Stimulated activated CD4-positive, alpha-beta T cell treated with anti-CD3 and anti-CD28 coated beads, Interleukin-4, amount 100 ng/mL, for 48 hours (primary cell): ENCODE data around the gene UCP2.
A peak's percentile ranks its signal among the peaks of the same experiment; 100 is the strongest.
"Not testable (repeated sequence)": the region's sequence is repeated elsewhere in the genome, so short reads cannot be mapped to it uniquely, and the experiment has no call there.

Experiments
- DNase-seq, 2 donors: peaks; one replicate each; pipeline ENCODE4 v3.0.0-alpha.2; 2020; ENCODE audit warnings: low read depth in 2 of 2

Gene UCP2

DNA sequence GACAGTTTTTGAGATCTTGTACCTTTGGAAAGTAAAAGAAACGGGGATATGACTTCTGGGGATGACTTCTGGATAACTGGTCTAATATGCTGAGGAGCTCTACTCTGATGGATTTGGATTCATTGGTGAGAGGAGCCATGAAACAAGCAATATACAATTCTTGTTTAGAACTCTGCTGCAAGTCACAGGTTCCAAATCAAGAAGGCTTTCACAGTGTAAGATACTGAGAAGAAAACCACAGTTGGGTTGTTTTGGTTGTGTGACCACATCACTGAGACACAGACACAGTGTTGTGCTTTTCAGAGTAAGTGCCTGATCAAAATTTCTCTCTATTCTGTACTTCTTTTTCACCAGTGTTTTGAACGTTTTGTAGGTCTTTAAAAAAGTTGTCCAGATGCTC, 13.1 kb upstream of the UCP2 start:
- no peak for DNase-seq

DNA sequence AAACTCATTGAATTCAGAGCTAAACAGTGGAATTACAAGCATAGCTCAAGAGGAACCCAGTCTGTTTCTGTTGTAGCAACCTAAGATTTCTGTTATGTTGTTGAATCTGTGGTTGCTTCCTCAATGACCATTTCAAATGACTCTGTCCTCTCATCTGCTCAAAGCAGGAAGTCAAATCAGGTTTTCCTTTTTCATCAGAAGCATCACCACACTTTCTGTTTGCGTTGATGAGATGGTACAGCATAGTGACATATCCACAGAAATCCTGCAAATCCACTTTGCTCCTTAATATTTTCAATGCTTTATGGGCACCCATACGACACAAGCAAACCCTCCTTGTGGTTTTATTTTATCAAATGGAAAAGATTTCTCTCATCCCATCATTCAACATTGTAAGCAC, 12.6 kb upstream of the UCP2 start:
- no peak for DNase-seq

DNA sequence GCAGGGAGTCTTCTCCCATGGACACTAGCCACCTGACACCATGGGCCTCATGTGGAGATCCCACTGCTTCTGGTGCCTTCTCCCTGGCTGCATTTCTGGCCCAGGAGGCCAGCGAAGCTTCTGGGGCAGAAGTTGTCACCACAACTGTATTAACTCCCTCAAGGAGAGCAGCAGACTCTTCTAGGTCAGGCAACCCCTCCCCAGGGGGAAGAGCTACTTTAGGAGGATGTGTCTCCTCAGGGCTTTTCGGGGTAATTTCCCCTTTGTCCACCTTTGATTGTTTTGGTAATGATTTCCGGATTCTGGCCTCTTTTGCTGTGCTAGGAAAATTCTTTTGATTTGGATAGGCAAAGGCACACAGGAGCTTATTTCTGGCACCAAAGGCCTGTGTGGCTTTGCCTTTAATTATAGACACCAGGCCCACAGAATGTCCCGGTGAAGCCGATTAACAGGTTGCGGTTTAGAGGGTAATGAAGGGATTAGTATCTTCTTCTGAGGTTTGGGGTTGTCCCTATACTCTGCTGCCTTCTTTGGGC, 8.9 kb upstream of the UCP2 start:
- DNase-seq = no peak

DNA sequence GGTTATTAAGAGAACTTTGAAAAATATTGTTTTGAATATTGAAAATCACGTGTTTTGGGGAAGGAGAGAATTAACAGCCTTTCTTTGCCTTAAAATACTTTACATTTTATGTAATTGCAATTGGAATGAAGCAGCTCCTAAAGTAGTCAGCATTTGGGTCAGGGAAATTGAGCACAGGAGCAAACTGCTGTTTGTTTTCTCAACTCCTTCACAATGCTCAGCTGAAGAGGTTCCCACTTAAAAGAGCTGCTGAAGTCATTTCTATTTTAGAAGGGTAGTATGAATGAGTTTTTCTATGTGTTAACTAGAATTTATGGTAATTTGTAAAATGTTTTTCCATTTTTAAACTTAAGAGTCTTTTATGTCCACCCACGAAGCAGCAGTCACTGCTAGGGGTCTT, 8.1 kb upstream of the UCP2 start:
- DNase-seq = no peak

DNA sequence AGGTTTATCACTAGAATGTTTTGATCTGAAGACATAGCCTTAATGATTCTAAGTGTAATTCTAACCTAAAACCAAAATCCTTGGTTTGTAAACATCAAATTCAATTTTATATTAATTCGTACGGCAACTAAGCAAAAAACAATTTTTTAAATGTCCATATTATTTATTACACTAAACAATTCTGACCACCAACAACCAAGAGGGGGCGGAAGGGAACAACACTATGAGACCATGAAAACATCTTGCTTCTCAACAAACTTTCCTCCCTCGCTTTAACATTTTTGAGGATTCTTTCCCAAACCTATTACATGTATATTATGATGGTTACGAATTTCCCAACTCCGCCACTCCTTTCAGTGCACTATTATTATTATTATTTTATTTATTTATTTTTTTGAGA, 6.5 kb upstream of the UCP2 start:
- DNase-seq = no peak

DNA sequence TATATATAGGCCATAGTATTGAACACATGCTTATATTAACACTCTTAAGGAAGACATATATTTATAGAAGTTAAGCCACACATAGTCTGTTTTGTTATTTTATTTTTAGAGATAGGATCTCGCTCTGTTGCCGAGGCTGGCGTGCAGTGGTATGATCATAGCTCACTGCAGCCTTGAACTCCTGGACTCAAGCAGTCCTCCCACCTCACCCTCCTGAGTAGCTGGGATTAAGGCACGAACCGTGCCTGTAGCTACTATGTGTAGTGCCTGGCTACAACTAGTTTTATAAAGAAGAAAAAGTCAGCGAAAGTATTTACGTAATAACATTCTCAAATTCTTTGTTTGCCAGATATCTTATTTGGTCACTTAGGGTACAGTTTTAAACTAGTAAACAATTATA, 5.6 kb upstream of the UCP2 start:
- no peak for DNase-seq

DNA sequence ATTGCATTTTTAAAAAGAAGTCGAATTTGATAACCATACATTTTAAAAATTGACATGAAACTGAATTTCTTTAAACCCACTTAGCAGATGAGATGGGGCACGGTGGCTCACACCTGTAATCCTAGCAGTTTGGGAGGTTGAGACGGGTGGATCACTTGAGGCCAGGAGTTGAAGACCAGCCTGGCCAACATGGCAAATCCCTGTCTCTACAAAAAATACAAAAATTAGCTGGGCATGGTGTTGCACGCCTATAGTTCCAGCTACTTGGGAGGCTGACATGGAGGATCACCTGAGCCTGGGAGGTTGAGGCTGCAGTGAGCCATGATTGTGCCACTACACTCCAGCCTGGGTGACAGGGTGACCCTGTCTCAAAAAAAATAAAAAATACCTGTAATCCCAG, 3.0 kb upstream of the UCP2 start:
- not testable (repeated sequence) for DNase-seq

DNA sequence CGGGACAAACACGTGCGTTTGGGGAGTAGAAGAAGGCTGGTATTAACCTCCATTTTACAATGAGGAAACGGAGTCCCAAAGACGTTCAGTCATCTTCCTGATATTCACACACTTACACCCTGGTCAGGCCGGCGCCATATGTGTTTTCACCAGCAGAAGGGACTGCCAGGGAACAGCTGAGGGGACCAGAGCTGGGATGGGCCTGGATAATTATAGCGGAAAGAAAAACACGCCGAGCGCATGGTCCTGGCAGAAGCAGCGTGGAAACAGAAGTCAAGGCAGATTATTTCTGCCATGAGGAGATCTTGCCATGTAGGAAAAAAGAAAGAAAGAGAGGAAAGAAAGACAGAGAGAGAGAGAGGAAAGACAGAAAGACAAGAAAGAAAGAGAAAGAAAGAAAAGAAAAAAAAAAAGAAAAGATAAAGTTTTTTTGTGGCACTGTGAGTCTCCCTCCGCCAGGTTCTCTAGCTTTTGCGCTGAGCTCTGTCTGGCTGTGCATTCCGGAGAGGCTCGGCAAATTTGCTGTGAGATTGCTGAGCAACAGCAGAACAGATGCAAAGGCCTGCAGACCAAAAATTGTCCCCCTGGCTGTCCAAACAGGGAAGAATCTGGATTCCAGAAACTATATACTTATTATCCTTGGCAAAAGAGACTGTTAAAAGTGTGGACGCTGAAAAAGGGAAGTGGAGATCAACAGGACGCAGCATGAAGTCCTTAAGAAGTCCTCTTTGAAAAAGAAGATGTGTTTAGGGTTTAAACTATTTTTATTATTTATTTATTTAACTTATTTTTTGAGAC, 1.3 kb upstream of the UCP2 start:
- DNase-seq = no peak

DNA sequence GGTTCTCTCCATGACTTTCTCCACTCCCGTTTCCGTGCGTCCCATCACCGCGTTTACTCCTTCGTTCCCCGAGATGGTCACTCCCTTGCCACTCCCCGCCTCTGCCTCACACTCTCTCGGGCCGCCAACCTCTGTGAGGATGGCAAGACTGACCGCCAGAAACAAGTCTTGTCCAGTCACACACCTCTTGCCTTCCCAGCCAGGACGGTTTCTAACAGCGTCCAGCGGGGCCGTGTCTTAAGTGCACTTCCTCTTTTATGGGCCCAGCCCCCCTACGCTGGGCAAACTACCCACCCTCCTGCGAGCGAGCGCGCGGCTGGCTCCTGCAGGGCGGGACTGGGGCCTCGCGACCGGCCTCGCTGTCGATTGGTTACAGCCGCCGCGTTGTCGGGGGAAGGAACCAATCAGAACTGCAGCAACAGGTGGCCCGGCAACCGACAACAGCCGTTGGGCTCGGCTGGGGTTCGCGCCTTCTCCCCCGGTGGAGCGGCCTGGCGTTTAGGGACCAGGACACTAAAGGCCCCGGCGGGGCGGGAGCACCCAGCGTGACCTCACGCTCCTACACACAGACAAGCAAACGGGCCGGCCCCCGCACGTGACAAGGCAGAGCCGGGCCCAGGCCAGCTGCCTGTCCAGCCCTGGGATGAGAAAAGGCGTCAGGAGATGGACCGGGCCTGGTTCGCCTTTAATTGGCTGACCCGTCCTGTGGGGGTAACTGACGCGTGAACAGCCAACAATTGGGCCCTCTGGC, 522 bp upstream of the UCP2 start:
- peak; percentile 86 to 95 for DNase-seq

DNA sequence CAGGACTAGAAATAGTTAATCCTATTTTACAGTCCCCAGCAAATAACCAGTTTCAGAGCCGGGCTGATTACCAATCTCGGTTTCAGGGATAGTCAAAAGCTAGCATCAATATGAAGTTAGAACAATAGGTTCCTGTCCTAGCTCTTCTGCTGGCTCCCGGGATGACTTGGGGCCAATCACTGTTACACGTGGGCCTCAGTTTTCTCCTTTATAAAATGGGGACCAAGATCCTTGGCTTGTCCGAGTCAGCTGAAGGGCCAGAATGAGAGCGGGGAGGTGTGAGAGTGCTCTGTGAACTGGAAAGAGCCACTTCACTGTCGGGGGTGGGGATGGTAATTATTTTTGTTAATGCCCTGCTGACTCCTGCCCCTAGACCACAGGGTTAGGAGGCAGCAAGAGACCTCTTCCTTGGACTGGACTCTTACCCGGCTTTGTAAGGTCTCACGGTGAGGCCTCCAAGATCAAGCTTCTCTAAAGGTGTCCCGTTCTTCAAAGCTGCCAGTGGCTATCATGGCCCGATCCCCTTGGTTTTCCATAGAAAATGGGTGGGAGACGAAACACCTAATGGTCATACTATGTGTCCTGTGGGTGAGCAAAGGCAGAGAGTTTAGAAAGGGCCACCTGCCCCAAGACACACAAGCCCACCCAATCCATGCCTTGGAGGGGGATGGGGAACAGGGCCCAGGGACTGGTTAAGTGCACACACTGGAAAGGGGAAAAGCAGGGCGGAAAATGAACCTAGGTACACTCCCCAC, 1.4 kb downstream of the UCP2 start:
- DNase-seq = no peak

DNA sequence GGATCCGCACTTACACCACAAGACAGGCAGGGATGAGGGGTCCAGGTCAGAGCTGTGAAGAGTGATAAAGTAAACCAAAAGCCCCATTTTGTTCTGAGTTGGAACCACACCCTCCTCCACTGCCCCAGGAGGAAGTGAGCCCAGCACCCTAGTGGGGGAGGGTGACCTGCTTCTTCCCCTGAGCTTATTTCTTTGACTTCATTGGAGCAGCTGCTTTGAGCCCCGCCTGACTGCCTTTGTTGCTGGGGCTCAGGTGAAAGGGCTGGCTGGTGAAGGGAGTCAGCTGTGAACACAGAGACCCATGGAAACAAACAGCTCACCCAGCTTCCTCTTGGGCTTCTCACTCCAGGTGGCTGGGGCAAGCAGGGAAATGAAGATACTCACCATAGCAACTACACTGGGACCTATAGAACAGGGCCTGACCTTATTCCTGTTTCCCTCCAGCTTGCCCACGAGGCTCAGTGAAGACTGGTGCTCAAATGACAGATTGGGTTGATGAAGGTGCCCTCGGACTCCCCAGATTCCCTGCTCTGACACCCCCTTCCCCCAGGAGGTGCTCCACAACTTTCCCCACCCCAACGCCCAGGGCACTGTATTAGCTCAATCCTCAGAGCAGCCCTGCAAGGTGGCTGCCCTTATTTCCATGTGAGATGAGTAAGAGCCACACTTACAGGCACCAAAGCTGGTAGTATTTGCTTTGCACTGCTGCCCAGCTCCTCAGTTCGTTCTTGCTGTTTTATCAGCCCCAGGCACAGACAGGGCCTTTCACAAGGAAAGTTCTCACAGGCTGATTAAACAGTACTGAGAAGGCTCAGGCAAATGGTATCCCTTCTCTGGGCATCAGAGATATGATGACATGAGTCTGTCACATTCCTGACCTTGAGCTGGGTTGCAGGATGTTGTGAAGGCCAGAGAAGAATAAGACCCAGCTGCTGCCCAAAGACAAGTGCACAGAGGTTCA, 2.4 kb downstream of the UCP2 start:
- peak in 1 of 2 donors; percentile 51 for DNase-seq

DNA sequence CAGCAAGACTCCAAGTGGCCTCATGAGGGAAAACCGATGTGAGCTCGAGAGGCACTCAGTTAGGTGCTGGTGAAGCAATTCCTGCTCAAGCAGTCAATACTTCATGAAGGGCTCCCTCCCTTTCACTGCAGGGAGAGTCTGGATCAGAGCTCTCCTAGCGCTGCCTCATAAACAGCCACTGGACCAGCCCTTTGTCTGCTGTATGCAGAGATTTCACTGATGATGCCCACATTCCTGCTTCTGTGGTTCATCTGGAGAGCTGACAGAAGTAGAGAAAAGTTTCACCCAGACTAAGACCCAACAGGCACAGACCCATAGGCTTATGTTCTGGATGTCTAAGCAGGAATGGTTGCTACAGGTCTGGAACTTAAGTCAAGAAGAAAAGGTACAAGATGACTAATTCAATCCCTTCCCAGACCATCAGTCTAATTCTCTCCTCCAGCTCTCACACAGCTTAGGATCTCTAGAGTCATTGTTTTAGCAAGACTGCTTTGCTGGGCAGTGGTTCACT, 4.0 kb downstream of the UCP2 start:
- no peak for DNase-seq

DNA sequence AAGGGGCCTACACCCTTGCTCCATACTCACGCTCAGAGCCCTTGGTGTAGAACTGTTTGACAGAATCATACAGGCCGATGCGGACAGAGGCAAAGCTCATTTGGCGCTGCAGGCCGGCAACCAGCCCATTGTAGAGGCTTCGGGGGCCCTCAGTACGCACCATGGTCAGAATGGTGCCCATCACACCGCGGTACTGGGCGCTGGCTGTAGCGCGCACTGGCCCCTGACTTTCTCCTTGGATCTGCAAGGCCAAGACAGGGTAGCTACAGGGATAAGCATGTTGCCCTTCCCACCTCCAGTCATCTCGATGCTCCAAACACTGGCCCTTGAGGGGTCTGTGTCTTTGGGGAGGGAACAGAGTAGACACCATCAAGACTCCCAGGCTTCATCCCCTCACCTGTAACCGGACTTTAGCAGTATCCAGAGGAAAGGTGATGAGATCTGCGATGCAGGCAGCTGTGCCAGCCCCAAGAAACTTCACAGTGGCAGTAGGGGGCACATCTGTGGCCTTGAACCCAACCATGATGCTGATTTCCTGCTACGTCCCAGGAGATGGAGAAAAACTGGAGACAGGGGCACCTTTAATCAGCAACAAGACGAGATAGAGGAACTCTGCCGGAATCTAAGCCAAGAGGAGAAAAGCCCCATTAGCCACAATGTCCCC, 4.7 kb downstream of the UCP2 start:
- DNase-seq = no peak

DNA sequence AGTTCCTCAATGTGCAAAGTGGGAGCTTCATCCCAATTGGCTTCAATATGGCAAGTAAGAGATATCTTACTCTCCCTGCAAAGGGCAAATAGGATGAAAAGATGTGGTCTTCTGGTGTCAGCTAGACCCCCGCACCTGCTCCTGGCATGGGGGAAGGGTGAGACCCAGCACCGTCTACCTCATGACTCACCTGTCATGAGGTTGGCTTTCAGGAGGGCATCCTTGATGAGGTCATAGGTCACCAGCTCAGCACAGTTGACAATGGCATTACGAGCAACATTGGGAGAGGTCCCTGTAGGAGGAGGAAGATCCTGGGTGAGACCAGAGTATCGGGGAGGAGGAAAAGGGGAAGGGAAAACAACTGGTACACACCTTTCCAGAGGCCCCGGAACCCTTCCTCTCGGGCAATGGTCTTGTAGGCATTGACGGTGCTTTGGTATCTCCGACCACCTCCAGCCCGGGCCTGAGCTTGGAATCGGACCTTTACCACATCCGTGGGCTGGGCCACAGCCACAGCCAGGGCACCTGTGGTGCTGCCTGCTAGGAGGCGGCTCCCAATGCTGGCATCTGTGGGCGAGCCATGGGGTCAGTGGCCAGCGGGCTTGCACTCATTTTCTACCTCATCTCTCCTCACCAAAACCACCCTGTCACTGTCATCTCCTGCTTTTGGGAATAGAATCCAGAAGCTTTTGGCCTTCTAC, 6.0 kb downstream of the UCP2 start:
- no peak for DNase-seq

DNA sequence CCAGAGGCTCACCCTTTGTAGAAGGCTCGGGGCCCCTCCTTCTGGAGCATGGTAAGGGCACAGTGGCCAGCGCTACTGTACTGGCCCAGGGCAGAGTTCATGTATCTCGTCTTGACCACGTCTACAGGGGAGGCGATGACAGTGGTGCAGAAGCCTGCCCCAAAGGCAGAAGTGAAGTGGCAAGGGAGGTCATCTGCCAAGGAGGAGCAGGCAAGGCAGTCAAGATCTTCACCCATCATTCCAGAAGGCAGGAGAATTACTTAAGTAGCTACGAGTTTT, 7.2 kb downstream of the UCP2 start:
- DNase-seq = no peak

DNA sequence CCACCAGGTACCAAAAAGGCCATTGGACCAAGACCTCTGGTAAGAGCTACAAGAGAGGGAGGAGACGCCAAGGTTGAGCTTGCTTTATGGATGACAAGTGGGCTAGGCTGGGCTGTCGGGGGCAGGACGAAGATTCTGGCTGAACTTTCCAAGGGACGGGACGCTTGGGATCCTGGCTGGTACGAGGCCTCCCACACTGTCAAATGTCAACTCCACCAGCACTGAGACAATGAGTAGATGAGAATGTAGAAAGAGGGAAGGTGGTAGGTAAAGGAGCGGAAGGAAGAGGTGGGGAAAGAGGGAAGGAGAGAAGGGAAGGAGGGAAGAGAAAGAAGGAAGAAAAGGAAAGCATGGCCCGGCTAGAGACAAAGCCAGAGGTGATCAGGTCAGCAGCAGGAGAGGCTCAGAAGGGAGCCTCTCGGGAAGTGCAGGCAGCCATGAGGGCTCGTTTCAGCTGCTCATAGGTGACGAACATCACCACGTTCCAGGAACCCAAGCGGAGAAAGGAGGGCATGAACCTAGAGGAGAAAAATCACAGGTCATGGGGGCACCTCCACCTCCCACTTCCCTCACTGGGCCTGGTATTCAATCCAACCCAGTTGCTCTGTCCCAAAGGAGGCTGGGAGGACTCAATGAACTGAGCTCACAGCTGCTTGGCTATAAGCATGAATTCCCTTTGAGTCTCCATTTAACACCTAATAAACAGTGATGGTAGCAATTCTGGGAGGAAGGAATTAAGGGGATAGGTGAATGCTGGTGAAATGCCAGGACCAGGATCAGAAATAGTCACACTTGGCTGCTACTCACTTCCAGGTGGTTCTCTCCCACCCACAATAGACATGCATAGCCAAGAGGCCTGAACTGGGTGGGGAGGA, 7.8 kb downstream of the UCP2 start:
- DNase-seq = no peak

DNA sequence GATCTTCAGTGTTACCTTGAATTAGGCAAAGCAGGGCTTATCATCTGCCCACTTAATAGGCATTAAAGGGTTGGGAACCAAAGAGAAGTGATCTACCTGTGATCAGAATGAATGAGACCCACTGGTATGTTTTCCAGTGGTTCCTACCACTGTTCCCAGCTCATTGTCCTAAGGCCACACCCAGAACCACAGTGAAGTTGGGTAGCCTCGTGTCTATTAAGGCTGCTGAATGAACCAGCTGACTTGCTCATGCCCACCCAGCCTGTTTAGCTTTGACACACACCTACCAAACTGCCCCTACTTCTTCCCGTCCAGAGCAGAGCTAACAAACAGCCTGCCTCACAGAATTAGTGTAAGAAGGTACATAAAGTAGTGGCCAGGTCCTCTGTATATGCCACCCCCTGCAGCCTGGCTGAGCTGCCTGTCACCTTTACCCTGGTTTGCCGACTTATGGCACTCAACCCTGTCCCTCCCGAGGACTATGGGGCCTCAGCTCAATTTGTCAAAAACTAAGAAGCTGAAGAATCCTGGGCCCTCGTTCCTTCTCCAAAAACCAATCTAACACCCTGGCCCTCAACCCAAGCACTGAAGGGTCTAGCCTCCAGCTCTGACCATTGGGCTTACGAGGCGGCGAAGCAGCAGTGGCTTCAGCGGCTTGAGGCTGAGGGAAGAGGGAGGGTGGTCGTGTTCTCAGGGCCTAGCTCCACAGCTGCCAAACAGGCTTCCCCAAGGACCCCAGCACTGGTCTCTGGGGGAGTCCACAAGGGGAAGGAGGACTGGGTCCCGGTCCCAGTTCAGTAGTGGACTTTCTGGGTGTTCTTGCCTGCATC, 9.8 kb downstream of the UCP2 start:
- DNase-seq = no peak

DNA sequence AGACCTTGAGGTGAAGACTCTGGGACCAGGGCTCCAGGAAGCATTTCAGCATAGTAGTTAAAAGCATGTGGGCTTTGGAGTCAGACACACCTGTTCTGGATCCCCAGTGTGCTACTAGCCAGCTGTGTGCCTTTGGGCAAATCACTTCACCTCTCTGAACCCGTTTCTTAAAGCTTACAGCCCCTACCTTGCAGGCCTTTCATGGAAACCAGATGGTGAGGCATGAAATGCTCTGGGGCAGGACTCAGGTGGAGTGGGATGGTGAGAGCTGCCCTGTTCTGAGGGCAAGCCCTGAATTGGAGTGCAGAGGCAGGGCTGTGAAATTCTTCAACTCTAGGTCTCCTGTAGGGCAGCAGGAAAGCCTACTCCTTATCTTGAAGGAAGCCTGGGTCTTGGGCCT, 10.5 kb downstream of the UCP2 start:
- DNase-seq = no peak
